Bronchial epithelial cell (primary cell): ENCODE results near the gene BATF3. TPM values are rescaled to one million over a fixed set of nuclear protein-coding genes. Genes with fewer than 3 reads are reported as not detected.

Experiments used
- DNase-seq: peaks from one replicate; pipeline ENCODE4 v3.0.0-alpha.2; 2010; ENCODE audit warnings: low read depth
- FAIRE-seq: peaks from 2 replicates; lab custom pipeline; 2011; peaks lifted over from hg19 to GRCh38; lab: Jason Lieb, UNC
- H3K27me3 ChIP-seq: 2 replicates; pipeline ENCODE4 v1.5.1; 2011; ENCODE audit warnings: low read length; ENCODE audit not compliant: control insufficient read depth, insufficient read depth
- H3K36me3 ChIP-seq: 2 replicates; pipeline ENCODE4 v1.5.1; 2011; ENCODE audit warnings: low read length; ENCODE audit not compliant: control insufficient read depth, insufficient read depth
- H3K4me3 ChIP-seq: 2 replicates; pipeline ENCODE4 v1.5.1; 2011; ENCODE audit warnings: mild to moderate bottlenecking, low read depth, low read length, control low read depth
- total RNA-seq: library from RNA; depleted of rRNA; stranded (reverse); fragments of >200 nt; gene quantifications from 2 replicates; pipeline ENCODE4 v1.2.1, GENCODE V29; 2014
- TF ChIP-seq, protein P1 (sequence below): IDR thresholded peaks from 2 replicates; pipeline ENCODE4 v1.5.1; 2011; ENCODE audit warnings: mild to moderate bottlenecking, moderate library complexity, low read length, control low read depth, inconsistent platforms; ENCODE audit not compliant: insufficient read depth, severe bottlenecking

The BATF3 gene
- total RNA-seq, 1 donor from 2014 or later = 0.26 TPM

DNA sequence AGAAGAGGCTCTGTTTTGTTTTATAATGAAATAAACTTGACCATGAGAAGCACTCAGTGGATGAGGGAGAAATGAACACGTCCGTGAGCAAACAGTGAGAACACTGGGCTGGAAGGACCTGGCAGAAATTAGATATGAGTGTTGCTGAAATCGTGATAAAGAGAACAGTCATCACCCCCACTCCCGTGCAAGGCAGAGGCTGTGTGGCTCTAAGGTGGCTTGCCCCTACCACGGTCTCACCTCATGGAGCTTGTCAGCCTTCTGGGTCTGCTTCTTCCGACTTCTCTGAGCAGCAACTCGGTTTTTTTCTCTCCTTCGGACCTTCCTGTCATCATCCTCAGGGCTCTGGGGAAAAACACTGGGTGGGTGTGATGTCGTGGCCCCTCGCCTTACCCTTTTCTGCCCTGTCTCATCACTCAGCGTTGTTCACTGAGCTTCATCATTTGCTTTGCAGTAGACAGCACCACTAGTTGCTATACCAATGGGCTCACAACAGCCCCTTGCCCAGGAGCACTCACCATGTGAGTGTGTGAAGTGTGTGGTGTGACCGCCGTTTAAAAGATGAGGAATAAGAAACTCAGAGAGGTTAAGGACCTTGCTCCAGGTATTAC lies 2.8 kb downstream of the BATF3 start:
- H3K27me3 ChIP-seq = peaks cover 47% of the 10 kb centered on the region
- no peak for DNase-seq
- no peak overlapping the region for H3K4me3 ChIP-seq
- H3K36me3 ChIP-seq = no peaks in the 10 kb centered on the region
- no peak for FAIRE-seq
- TF ChIP-seq, protein P1, sequence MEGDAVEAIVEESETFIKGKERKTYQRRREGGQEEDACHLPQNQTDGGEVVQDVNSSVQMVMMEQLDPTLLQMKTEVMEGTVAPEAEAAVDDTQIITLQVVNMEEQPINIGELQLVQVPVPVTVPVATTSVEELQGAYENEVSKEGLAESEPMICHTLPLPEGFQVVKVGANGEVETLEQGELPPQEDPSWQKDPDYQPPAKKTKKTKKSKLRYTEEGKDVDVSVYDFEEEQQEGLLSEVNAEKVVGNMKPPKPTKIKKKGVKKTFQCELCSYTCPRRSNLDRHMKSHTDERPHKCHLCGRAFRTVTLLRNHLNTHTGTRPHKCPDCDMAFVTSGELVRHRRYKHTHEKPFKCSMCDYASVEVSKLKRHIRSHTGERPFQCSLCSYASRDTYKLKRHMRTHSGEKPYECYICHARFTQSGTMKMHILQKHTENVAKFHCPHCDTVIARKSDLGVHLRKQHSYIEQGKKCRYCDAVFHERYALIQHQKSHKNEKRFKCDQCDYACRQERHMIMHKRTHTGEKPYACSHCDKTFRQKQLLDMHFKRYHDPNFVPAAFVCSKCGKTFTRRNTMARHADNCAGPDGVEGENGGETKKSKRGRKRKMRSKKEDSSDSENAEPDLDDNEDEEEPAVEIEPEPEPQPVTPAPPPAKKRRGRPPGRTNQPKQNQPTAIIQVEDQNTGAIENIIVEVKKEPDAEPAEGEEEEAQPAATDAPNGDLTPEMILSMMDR = no peak

DNA sequence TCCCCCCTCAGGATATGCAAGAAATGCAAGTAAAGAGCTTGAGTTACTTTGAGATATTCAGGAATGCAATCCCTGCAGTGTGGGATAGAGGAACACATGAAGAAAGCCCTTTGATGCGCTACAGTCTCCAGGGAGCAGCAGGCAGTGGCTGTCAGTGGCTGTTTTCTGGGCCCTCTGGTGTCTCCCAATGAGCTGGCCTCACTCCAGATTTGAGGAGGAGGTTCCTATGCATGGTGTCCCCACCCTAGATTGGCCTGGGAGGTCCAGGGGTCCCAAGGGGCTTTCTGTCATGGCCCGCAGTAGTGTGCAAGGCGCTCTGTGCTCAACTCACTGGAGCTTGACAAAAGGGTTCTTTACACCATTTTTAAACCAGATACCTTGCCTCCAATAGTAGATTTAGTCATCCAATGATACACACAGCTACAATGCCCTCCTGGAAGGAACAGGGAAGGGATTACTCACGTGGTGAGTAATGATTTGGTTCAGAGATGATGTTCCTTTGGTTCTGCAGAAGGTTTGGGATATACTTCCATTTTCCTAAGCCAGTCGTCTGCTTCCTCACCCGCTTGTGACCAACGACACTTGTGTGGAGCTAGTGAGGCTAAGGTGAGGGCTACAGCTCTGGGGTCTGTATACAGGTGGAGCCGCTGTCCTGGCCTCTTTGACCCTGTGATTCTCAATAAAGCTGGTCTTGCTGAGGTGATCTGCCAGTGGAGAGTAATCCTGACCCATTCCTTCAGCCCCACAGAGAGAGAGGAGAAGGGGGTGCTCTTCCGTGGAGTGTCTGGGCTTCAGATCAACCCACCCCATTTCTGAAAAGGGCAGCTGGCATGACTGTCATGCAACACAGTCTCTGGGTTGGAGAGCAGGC lies 6.6 kb downstream of the BATF3 start:
- no peak for FAIRE-seq
- Histone ChIP-seq H3K27me3 (peaks cover 31% of the 10 kb centered on the region), H3K4me3 (no peak overlapping the region), H3K36me3 (no peaks in the 10 kb centered on the region)
- peak; percentile 83 for DNase-seq
- TF ChIP-seq, protein P1 = no peak

DNA sequence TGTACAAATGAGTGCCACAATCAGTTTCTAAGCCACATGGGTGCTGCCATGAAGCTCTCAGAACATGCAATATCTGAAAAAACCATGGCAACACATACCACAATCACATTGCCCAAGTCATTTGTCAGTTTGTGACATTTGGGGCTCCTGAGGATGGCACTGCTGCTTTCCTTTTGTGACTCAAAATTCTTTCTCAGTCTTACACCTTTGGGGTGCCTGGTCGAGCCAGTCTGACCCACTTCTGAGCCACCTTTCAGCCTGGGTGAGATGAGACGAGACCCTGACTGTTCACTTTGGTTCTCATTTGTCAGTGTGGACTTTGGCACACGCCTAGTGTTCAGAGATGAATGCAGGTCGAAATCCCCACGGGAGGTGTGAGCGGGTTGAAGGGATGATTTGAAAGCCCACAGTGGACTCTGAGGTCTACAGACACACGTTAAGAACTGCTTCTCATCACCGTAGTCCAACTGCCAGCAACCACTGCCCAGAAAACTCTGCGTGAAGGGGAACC lies 8.0 kb downstream of the BATF3 start:
- FAIRE-seq (no peak), DNase-seq (no peak)
- Histone ChIP-seq H3K27me3 (peaks cover 19% of the 10 kb centered on the region), H3K4me3 (no peak overlapping the region), H3K36me3 (no peaks in the 10 kb centered on the region)
- TF ChIP-seq, protein P1 = no peak

DNA sequence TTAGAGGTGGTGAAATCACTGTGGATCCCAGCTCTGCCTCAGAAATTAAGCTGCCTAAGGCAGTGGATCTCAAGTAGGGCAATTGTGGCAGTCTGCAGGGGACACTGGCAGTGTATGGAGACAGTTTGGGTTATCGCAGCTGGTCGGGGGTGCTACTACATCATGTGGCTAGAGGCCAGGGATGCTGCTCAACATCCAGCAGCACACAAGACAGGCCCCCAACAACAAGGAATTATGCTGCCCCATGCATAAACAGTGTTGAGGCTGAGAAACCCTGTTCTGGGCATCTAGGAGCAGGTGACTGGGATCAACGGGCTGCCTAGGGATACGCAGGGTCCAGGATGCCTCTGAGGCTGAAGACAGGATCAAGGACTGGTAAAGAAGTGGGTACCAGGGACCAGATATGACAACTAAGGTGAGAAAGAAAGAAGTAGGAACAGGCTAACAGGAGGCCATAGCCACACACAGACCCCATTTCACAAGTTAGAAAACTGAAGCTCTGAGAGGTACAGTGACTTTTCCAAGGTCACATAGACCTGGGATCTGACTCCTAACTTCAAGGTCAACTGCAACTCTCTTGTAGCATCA lies 8.7 kb downstream of the BATF3 start:
- TF ChIP-seq, protein P1 = no peak
- Histone ChIP-seq H3K36me3 (no peaks in the 10 kb centered on the region), H3K27me3 (peaks cover 16% of the 10 kb centered on the region), H3K4me3 (no peak overlapping the region)
- no peak for FAIRE-seq
- DNase-seq = no peak

DNA sequence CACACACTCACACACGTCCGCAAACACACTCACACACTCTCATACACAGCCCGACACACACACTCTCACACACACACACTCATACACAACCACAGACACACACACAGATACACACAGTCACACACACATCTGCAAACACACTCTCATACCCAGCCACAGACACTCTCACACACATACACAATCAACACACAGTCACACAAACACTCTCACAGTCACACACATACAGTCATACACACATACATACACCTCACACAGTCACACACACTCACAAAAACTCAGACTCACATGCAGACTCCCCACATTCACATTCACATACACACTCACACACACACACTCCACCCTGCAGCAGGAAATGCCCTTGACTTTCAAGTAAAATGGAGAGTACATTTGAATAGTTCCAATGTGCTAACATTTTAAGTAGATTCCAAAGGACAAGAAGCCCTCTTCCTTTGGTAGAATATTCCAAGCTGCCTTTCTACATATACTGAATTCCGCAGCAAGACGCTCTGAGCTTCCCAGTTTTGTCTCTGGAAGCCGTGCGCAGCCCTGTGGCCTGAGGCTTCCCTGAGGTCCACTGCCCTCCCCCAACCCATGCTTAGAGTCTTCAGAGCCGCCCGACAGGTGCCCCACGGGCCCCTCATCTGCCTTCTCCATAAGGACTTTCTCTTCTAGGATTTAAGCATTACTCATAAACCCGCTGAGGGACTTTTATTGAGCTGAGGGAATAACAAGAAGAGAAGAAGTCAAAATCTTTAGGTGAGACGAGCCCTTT lies 9.7 kb downstream of the BATF3 start:
- peaks cover 11% of the 10 kb centered on the region for H3K27me3 ChIP-seq
- H3K4me3 ChIP-seq = no peak overlapping the region
- H3K36me3 ChIP-seq = no peaks in the 10 kb centered on the region
- FAIRE-seq = peak; percentile 82
- no peak for DNase-seq
- TF ChIP-seq, protein P1 = no peak
